Stomach smooth muscle (tissue), 2 donors: Measurements from ENCODE around the gene STRADA.
A peak's percentile ranks its signal among the peaks of the same experiment; 100 is the strongest.

ENCODE experiments used
- H3K27ac ChIP-seq: one replicate; pipeline ENCODE4 v1.7.0; 2013; ENCODE audit warnings: mild to moderate bottlenecking, low read length, inconsistent platforms
- H3K27me3 ChIP-seq, 2 donors: one replicate each; pipeline ENCODE4 v1.7.0; 2013; ENCODE audit warnings: low read length in 2 of 2; ENCODE audit not compliant: insufficient read depth in 2 of 2, control insufficient read depth in 1 of 2
- H3K36me3 ChIP-seq, 2 donors: one replicate each; pipeline ENCODE4 v1.7.0; 2013; ENCODE audit warnings: low read length in 2 of 2; ENCODE audit not compliant: control insufficient read depth in 2 of 2, insufficient read depth in 2 of 2
- H3K4me1 ChIP-seq: one replicate; pipeline ENCODE4 v1.7.0; 2013; ENCODE audit warnings: low read length; ENCODE audit not compliant: control insufficient read depth, insufficient read depth
- H3K4me3 ChIP-seq, 2 donors: one replicate each; pipeline ENCODE4 v1.7.0; 2013; ENCODE audit warnings: low read length in 2 of 2
- H3K9ac ChIP-seq, 2 donors: one replicate each; pipeline ENCODE4 v1.7.0; 2013; ENCODE audit warnings: low read length in 2 of 2, mild to moderate bottlenecking in 1 of 2
- H3K9me3 ChIP-seq, 2 donors: one replicate each; pipeline ENCODE4 v1.7.0; 2013; ENCODE audit warnings: low read length in 2 of 2; ENCODE audit not compliant: control insufficient read depth in 2 of 2
- donor health status: healthy.
- donor health status: Pancreatic carcinoma.

Gene STRADA

DNA sequence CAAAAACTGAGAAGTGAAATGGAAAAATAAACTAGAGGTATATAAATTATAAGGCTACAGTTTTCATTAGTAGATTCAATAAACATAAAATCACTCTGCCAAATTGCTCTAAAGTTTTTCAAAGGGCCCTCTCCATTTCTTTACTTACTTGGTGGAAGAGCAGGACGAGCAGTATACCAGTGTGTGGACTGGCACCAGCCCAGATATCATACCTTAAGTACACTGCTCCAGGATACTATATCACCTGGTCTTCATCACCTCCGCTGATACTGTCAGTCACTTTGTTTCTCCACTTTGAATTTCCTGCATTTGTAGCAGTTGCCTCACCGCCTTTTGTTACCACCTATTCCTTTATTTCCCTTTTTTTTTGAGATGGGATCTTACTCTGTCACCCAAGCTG, 81.7 kb downstream of the STRADA start:
- H3K4me3 ChIP-seq, result no peak overlapping the region
- no peaks in the 10 kb centered on the region for H3K4me1 ChIP-seq
- no peaks in the 10 kb centered on the region for H3K27me3 ChIP-seq
- no peak overlapping the region for H3K9ac ChIP-seq
- peaks cover 17 to 19% of the 10 kb centered on the region in 2 donors for H3K36me3 ChIP-seq
- no peak overlapping the region for H3K27ac ChIP-seq
- no peaks in the 10 kb centered on the region for H3K9me3 ChIP-seq

DNA sequence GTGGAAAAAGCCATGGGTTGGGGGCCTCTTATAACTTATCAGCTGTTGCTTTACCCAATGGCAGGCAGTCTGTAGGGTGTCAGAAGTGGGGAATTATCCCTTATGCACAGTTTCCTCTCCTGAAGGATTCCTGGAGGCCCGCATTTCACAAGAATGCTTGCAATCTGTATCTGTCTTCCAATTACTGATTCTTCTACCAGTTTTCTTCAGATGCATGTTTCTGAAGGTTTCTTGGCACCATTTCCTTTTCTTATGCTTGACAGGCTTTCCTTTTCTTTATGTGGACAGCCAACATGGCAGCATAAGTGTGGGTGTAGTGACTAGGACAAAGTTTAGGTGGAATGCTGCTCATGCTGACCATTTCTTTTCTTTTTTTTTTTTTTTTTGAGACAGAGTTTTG, 83.2 kb downstream of the STRADA start:
- Histone ChIP-seq H3K9ac (no peak overlapping the region), H3K4me1 (no peaks in the 10 kb centered on the region), H3K27me3 (no peaks in the 10 kb centered on the region), H3K27ac (no peak overlapping the region), H3K9me3 (no peaks in the 10 kb centered on the region), H3K4me3 (no peak overlapping the region), H3K36me3 (peaks cover 16 to 27% of the 10 kb centered on the region in 2 donors)

DNA sequence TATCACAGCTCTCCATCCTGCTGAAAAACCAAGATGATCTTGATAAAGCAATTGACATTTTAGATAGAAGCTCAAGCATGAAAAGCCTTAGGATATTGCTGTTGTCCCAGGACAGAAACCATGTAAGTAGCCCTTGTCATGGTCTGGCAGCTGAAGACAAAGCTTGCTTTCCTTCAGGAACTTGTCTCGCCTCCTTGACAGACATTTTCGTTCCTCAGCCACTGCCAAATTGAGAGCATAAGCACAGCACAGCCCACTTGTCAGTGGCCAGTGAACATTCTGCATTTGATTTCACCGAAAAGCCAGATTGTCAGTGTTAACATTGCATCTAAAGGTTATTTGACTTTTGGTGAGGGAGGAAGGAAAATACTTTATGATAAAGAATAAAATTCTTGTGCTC, 83.8 kb downstream of the STRADA start:
- Histone ChIP-seq H3K27ac (no peak overlapping the region), H3K36me3 (peaks cover 16 to 27% of the 10 kb centered on the region in 2 donors), H3K9me3 (no peaks in the 10 kb centered on the region), H3K9ac (no peak overlapping the region), H3K4me3 (no peak overlapping the region), H3K27me3 (no peaks in the 10 kb centered on the region), H3K4me1 (peaks cover 2% of the 10 kb centered on the region)

DNA sequence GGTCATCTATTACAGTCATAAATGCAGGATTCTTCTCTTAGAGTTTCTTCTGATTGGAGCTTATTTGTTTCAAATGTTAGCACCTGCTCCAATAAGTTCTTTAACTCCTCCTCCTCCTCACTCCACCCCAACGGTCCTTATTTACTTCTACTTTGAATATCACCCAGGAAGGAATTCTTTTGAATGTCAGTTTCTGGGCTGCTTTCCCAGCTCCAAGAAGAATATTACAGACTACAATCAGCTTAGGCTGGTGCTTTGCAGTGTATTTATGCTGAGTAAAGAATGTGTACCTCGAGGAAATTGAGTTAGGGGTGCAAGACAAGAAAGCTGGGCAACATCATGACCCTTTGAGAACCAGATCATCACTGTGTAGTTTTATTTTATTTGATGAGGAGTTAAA, 88.5 kb downstream of the STRADA start:
- Histone ChIP-seq H3K27ac (peak overlapping the region; percentile 7), H3K4me1 (peaks cover 7% of the 10 kb centered on the region), H3K36me3 (peaks cover 5 to 11% of the 10 kb centered on the region in 2 donors), H3K4me3 (no peak overlapping the region), H3K9me3 (no peaks in the 10 kb centered on the region), H3K9ac (no peak overlapping the region), H3K27me3 (no peaks in the 10 kb centered on the region)
